GM18909 (cell line): ENCODE results near the gene COPB2.
A peak's percentile ranks its signal among the peaks of the same experiment; 100 is the strongest.
"Not testable (repeated sequence)": the region's sequence is repeated elsewhere in the genome, so short reads cannot be mapped to it uniquely, and the experiment has no call there.

Experiments
- ATAC-seq: cut with Tn5 transposase; IDR thresholded peaks from one replicate; pipeline ENCODE4 v1.9.1; 2021; ENCODE audit warnings: mild to moderate bottlenecking; ENCODE audit not compliant: unreplicated experiment, poor library complexity

Gene COPB2

GRCh38 chr3:139389552-139390368 lies at the start of gene COPB2:
COPB2 (minus strand) TSS chr3:139389647; CDS start chr3:139389550, 97 bp downstream.
- peak; percentile 99 for ATAC-seq

GRCh38 chr3:139434764-139435307 lies 45.4 kb upstream of the COPB2 start:
- ATAC-seq, result no peak

- ATAC-seq, result no peak
Measured at GRCh38 chr3:139434228-139434627, 44.8 kb upstream of the COPB2 start.

- no peak for ATAC-seq
Measured at GRCh38 chr3:139433089-139433488, 43.6 kb upstream of the COPB2 start.

GRCh38 chr3:139430493-139430892 lies 41.0 kb upstream of the COPB2 start:
- no peak for ATAC-seq

GRCh38 chr3:139427283-139428060 lies 38.0 kb upstream of the COPB2 start:
- peak; percentile 82 for ATAC-seq

- ATAC-seq, result no peak
Measured at GRCh38 chr3:139425745-139426400, 36.4 kb upstream of the COPB2 start.

- ATAC-seq, result no peak
Measured at GRCh38 chr3:139423232-139423631, 33.8 kb upstream of the COPB2 start.

GRCh38 chr3:139421460-139421859 lies 32.0 kb upstream of the COPB2 start:
- ATAC-seq, result no peak

GRCh38 chr3:139421040-139421439 lies 31.6 kb upstream of the COPB2 start:
- ATAC-seq, result no peak

GRCh38 chr3:139418144-139418543 lies 28.7 kb upstream of the COPB2 start:
- no peak for ATAC-seq

GRCh38 chr3:139416275-139416674 lies 26.8 kb upstream of the COPB2 start:
- no peak for ATAC-seq

GRCh38 chr3:139414608-139415224 lies 25.3 kb upstream of the COPB2 start:
- no peak for ATAC-seq

GRCh38 chr3:139412891-139413290 lies 23.4 kb upstream of the COPB2 start:
- not testable (repeated sequence) for ATAC-seq

GRCh38 chr3:139401155-139401554 lies 11.7 kb upstream of the COPB2 start:
- not testable (repeated sequence) for ATAC-seq

GRCh38 chr3:139396707-139397106 lies 7.3 kb upstream of the COPB2 start:
- no peak for ATAC-seq

GRCh38 chr3:139394116-139394515 lies 4.7 kb upstream of the COPB2 start:
- ATAC-seq, result no peak

GRCh38 chr3:139388821-139389551 lies 461 bp downstream of the COPB2 start:
- peak; percentile 33 for ATAC-seq

GRCh38 chr3:139388077-139388476 lies 1.4 kb downstream of the COPB2 start:
- ATAC-seq, result no peak

GRCh38 chr3:139382291-139382690 lies 7.2 kb downstream of the COPB2 start:
- ATAC-seq, result not testable (repeated sequence)
